Stomach (tissue), 9 donors: Measurements from ENCODE around the gene CHPT1. TPM values are rescaled to one million over a fixed set of nuclear protein-coding genes. Genes with fewer than 3 reads are reported as not detected.

Source experiments
- DNase-seq, 2 donors: peaks; one replicate each; pipeline versions ENCODE4 v3.0.0 to v3.0.0-alpha.2; 2013 to 2019
- H3K27ac ChIP-seq, 5 donors: fragments of 200-600 bp in 4 of 5; sonication (generic) in 4 of 5; one replicate each; pipeline ENCODE4 v1.5.1; 2013 to 2019; ENCODE audit warnings: mild to moderate bottlenecking in 1 of 5, moderate library complexity in 1 of 5
- H3K27me3 ChIP-seq, 3 donors: fragments of 200-600 bp; sonication (generic); one replicate each; pipeline ENCODE4 v1.5.1; 2017 to 2019; ENCODE audit warnings: mixed run types in 1 of 3
- H3K36me3 ChIP-seq, 4 donors: fragments of 200-600 bp; sonication (generic); 1 replicate in 3 of 4; 2 replicates in 1 of 4; pipeline ENCODE4 v1.5.1; 2016 to 2019
- H3K4me1 ChIP-seq, 4 donors: fragments of 200-600 bp; sonication (generic); one replicate each; pipeline ENCODE4 v1.5.1; 2016 to 2019
- H3K4me3 ChIP-seq, 4 donors: fragments of 200-600 bp; sonication (generic) in 3 of 4; one replicate each; pipeline ENCODE4 v1.5.1; 2016 to 2019; ENCODE audit warnings: mild to moderate bottlenecking in 1 of 4
- H3K9me3 ChIP-seq, 4 donors: fragments of 200-600 bp; sonication (generic); one replicate each; pipeline ENCODE4 v1.5.1; 2016 to 2019
- CTCF ChIP-seq, 7 experiments: fragments of 450-650 bp in 4 of 7; fragments of 200-600 bp in 3 of 7; sonication (generic) in 3 of 7; IDR thresholded peaks; one replicate each; pipeline ENCODE4 v1.5.1; 2016 to 2019; ENCODE audit warnings: antibody characterized with exemption in 7 of 7, control low read depth in 2 of 7, mild to moderate bottlenecking in 1 of 7
- EP300 ChIP-seq: sonication (generic); formaldehyde crosslinking; IDR thresholded peaks from one replicate; pipeline ENCODE4 v1.6.1; 2017; ENCODE audit warnings: antibody characterized with exemption
- POLR2A ChIP-seq, 4 donors: fragments of 450-650 bp; IDR thresholded peaks; one replicate each; pipeline ENCODE4 v1.6.1; 2016; ENCODE audit warnings: antibody characterized with exemption in 4 of 4, control low read depth in 2 of 4, mild to moderate bottlenecking in 1 of 4, moderate library complexity in 1 of 4
- POLR2AphosphoS5 ChIP-seq, 3 donors: sonication (generic); formaldehyde crosslinking; IDR thresholded peaks; one replicate each; pipeline ENCODE4 v1.6.1; 2016; ENCODE audit warnings: antibody characterized with exemption in 3 of 3
- WGBS, 5 donors: extraction: QIAGEN DNeasy Blood & Tissue Kit in 3 of 5; methylation state at CpG; one replicate each; pipeline versions ENCODE4 v1.1.5 to v1.1.7; 2013 to 2018; 5-methylcytosine and 5-hydroxymethylcytosine counted together
- intact Hi-C: fragments of 100-400 bp; cut with DNase I; formaldehyde crosslinking; loops from one replicate; pipeline ENCODE4 v1.15.1; 2023; ENCODE audit warnings: low total_unique reads
- polyA plus RNA-seq, 3 donors: library from polyadenylated mRNA; stranded (reverse); fragments of 200-250 nt; gene quantifications; one replicate each; pipeline ENCODE4 v1.2.3, GENCODE V29; 2013
- small RNA-seq, 4 donors: library from RNA; depleted of rRNA; stranded (forward); fragments of <200 nt; gene quantifications; one replicate each; pipeline ENCODE3, GENCODE V24; 2016
- total RNA-seq, 5 donors: library from RNA; depleted of rRNA; stranded (reverse); fragments of >200 nt; gene quantifications; one replicate each; pipeline versions ENCODE4 v1.1.0 to v1.2.3, GENCODE V29; 2014 to 2016
- donor health status: healthy with polysubstance abuse.
- donor health status: Bipolar disorder and iron deficiency.
- donor health status: healthy.

The CHPT1 gene
- total and polyA plus RNA-seq, 8 donors: 34.2 to 618 (median 78.9) TPM

DNA sequence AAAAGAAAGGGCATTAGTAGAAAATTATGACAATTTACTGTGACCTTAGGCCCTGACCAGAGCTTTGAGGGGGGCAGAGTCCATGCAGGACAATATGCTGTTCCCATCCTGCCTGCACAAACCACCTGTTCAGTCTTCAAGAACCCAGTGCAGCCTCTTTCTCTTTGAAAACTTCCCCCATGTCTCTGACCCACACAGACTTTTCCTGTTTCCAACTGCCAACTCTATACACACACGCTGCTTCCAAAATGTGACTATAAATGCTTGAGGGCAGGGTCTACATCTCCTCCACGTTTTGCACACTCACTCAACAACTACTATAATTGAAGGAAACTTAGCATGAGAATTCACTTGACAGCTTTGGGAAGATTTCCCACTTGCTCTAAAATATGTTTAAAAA lies 78.4 kb downstream of the CHPT1 start:
- H3K36me3 ChIP-seq: peaks cover 0 to 45% (median 35%) of the 10 kb centered on the region in 4 donors
- intact Hi-C loops: no loop called here
- H3K27me3 ChIP-seq: no peaks in the 10 kb centered on the region
- peaks cover 0 to 44% (median 2%) of the 10 kb centered on the region in 4 donors for H3K4me1 ChIP-seq
- 63 to 80% (median 71%) methylated on average over 2 of the region's 2 CpGs for WGBS, 5 donors
- no peak overlapping the region for H3K4me3 ChIP-seq
- no peak for TF ChIP-seq EP300
- no peak overlapping the region for H3K27ac ChIP-seq
- H3K9me3 ChIP-seq: no peaks in the 10 kb centered on the region
- DNase-seq: no peak

GRCh38 chr12:101777485-101777884 lies 80.0 kb downstream of the CHPT1 start:
- no peak overlapping the region for H3K4me3 ChIP-seq
- H3K9me3 ChIP-seq: no peaks in the 10 kb centered on the region
- H3K27me3 ChIP-seq: no peaks in the 10 kb centered on the region
- peaks cover 0 to 40% (median 1%) of the 10 kb centered on the region in 4 donors for H3K4me1 ChIP-seq
- TF ChIP-seq EP300: no peak
- intact Hi-C loops: no loop called here
- H3K36me3 ChIP-seq: peaks cover 0 to 34% (median 30%) of the 10 kb centered on the region in 4 donors
- DNase-seq: no peak
- H3K27ac ChIP-seq: peak overlapping the region in 3 of 5 donors; percentile 17 to 43 (median 19)
- 43 to 57% (median 49%) methylated on average over 3 of the region's 3 CpGs for WGBS, 5 donors

GRCh38 chr12:101777978-101778377 lies 80.5 kb downstream of the CHPT1 start:
- Histone ChIP-seq H3K4me1 (peaks cover 0 to 36% (median 0%) of the 10 kb centered on the region in 4 donors), H3K27ac (peak overlapping the region in 1 of 5 donors; percentile 43), H3K9me3 (no peaks in the 10 kb centered on the region), H3K27me3 (no peaks in the 10 kb centered on the region), H3K36me3 (peaks cover 0 to 34% (median 30%) of the 10 kb centered on the region in 4 donors), H3K4me3 (no peak overlapping the region)
- intact Hi-C loops: no loop called here
- TF ChIP-seq POLR2AphosphoS5 (IDR thresholded peaks at IDR 0.05) (no peak), CTCF (IDR thresholded peaks at IDR 0.05) (no peak), POLR2A (IDR thresholded peaks at IDR 0.05) (no peak), EP300 (no peak)
- no peak for DNase-seq
- 57 to 77% (median 72%) methylated on average over 4 of the region's 4 CpGs for WGBS, 5 donors

Small RNAs within 50 kb of the gene (small RNA-seq; reads per million reads assigned to genes)
- gene RNU6-101P (0 reads per million in 4 donors), gene RNY1P16 (0 reads per million in 4 donors)

Other genes starting within 250 kb of the CHPT1 start
- gene SPIC, start 222.3 kb upstream of the CHPT1 start, total RNA-seq: 1 to 10 TPM in 1 of 5 donors, under 1 TPM in 1, not detected in 3; 0.58 to 2.0 TPM
- under 1 TPM in 1 of 3 donors, not detected in 2; 0.18 TPM for gene SPIC, start 222.3 kb upstream of the CHPT1 start, polyA plus RNA-seq
- 1 to 10 TPM in 2 of 5 donors, under 1 TPM in 1, not detected in 2; 0.45 to 8.8 (median 6.6) TPM for gene MYBPC1, start 102.7 kb upstream of the CHPT1 start, total RNA-seq
- gene MYBPC1, start 102.7 kb upstream of the CHPT1 start, polyA plus RNA-seq: 1 to 10 TPM in 2 of 3 donors, under 1 TPM in 1; 0.31 to 2.1 (median 1.4) TPM
- under 1 TPM in 1 of 5 donors, not detected in 4; 0.89 TPM for gene SYCP3, start 41.8 kb downstream of the CHPT1 start, total RNA-seq
- under 1 TPM in 1 of 3 donors, not detected in 2; 0.28 TPM for gene SYCP3, start 41.8 kb downstream of the CHPT1 start, polyA plus RNA-seq
- 10 to 100 TPM; 15.8 to 63.2 (median 42.0) TPM for gene GNPTAB, start 133.3 kb downstream of the CHPT1 start, total RNA-seq
- gene GNPTAB, start 133.3 kb downstream of the CHPT1 start, polyA plus RNA-seq: 10 to 100 TPM in 2 of 3 donors, 1 to 10 TPM in 1; 8.9 to 12.6 (median 11.5) TPM
- gene DRAM1, start 179.9 kb downstream of the CHPT1 start, total RNA-seq: 10 to 100 TPM in 3 of 5 donors, 1 to 10 TPM in 1, under 1 TPM in 1; 0.89 to 71.8 (median 16.5) TPM
- gene DRAM1, start 179.9 kb downstream of the CHPT1 start, polyA plus RNA-seq: 10 to 100 TPM in 2 of 3 donors, 1 to 10 TPM in 1; 8.2 to 16.3 (median 10.8) TPM